Fibroblast of gingiva (primary cell): ENCODE measurements around the gene ERMARD.

Experiments
- DNase-seq: peaks from one replicate; pipeline ENCODE4 v3.0.0-alpha.2; 2011; ENCODE audit warnings: low read depth

The ERMARD gene

DNA sequence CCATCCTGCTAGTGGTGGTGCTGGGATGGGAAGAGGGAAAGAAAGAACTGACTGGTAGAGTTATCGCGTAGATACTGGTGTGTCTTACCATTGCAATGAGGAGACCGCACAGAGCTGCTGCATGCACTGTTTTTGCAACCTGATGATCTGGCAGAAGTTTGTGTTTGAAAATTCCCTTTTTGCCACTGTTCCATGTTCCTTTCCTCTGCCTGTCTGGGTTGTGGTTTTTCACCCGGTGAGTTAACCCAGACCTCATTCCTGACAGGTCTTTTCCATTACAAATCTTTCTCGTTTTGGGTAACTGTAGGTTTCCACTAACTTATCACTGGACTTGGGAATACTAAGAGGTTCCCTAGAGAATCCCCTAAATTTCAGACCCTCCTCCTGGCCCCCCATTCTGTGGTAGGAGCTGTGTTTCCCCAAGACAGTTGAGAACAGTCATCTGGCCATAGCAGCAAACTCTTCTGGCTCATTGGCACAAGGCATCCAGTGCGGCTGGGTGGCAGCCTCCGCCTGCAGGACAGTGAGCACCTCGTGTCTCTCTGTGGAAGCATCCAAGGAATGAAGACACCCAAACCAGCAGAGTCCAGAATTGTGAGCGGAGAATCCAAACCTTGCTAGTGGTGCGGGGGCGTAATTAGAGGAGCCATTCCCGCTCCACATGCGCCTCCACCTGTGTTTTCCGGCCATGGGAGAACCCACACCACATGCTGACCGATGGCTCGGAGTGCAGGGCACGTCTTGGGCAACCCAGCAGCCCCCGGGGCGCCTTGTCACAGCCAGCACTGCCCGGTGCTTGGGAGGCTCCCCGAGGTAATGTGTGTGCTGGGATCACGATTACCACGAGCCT lies 32.8 kb downstream of the ERMARD start:
- DNase-seq, result no peak

DNA sequence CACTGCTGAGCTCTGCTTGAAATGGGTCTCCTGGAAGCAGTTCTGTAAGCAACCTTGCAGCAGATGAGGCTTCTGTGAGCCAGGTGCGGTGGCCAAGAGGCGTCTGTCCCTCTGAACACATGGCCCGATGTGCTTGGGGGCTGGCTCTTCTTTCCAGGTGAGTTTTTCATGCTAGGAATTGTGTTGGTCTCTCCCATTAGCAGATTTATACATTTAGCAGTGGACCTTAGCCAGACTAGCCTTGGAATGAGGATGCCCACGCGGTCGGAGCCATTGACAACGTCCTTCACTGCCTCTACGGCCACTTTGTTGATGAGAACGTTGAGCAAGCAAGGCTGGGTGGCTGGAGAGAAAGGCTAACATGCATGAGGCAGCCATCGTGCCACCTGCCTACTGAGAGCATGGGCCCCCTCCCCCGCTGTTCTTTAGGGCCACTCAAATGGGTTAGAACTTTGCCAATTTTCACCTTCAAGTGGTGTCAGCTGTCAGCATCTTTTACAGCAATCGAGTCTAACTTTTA lies 33.5 kb downstream of the ERMARD start:
- DNase-seq, result no peak

DNA sequence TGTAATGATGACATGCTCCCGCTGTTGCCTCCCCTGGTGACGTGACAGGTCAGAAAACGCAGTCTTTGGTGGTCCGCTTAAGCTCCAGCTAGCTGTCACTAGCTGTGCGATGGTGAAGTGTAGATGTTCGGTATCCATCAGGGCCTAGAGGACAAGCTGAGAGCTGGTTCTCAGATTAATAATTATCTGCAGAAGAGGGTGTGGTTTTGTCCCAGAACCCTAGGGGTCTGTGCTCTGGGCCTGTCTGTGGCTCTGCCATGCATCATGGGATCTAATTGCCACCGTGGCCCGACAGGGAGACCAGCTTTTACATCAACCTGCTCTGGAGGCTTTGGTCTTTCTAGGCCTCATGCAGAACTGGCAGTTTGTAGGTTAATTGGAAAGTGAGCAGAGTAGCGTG lies 34.1 kb downstream of the ERMARD start:
- no peak for DNase-seq

DNA sequence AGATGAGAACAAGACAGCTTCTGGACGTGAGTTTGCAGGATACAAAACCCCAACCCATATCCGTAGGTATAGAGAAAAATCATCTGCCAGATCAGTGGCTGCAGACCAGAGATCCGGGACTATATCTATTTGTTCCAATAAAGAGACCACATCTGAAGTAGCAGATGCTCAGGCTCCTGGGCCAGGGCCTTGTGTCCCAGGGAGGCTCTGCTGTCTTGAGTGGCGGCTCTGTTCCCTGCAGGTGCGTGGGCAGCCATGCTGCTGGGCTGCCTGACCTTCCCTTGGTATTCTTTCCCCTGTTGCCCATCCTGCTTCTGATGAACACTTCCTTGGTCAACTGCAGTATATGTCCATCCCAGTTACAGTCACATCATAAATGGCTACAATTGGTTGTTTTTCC lies 34.9 kb downstream of the ERMARD start:
- DNase-seq, result no peak

DNA sequence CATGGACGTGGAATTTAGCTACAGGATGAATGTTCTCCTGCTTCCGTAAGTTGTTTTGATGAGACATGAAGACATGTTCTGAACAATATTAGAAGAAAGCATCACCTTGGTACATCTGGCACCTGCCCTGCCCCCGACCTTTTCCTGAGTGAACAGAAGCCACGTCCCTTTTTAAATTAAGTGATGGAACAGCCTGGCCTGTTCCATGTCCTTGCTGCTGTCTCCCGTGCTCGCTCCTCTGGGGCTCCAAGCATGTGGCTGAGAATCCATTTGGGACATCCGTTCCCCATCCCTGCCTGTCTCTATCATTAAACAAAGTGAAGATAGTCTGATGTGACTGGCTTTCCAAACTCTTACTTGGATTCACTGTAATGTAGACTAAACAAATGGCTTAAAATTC lies 36.4 kb downstream of the ERMARD start:
- no peak for DNase-seq

DNA sequence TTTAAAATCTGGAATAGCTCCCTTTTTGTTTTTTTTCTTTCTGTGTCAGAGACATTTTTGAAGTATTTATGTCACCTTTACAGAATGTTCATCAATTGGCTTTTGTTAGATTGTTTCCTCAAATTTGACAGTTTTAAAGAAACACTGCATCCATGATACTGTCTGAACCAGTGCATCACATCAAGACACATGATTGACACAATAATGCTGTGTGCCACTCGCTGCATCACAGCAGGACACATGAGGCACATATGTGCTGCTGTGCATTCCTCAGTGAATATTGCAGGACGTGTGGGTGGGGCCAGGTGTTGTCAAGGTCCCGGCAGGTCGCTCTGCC lies 37.4 kb downstream of the ERMARD start:
- DNase-seq, result no peak

DNA sequence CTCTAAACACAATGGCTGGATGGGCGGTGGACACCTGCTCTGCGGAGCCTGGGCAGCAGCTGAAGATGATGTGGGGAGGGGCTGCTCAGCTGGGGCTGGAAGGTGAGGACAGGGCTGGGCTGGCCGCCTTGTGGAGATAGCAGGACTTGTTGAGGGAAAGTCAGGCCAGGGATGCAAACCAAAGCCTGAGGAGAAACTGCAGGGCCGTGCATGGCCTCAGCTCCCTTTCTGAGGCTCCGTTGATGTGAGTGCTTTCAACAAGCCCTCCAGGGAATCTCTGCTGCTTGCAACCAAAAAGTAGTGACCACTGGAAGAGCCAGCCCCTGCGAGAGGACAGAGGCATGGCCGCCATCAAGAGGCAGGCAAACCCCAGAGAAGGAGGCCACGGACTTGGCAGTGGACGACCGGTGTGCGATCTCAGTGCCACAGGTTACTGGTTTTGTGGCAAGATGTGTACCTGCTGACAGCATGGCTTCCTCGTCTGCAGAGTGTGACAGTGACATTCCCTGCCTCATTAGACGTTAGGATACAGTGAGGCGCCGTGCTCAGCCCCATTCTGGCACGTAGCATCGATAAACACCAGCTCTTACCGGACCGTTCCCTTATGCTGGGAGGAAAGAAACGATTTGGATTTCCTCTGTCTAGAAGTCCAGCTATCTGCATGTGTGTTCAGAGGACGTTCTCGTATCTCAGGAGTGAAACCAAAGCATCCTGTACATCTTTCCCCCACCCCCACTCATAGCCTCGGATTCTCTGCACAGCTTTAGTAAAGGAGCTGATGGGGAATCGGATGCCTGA lies 37.9 kb downstream of the ERMARD start:
- no peak for DNase-seq

DNA sequence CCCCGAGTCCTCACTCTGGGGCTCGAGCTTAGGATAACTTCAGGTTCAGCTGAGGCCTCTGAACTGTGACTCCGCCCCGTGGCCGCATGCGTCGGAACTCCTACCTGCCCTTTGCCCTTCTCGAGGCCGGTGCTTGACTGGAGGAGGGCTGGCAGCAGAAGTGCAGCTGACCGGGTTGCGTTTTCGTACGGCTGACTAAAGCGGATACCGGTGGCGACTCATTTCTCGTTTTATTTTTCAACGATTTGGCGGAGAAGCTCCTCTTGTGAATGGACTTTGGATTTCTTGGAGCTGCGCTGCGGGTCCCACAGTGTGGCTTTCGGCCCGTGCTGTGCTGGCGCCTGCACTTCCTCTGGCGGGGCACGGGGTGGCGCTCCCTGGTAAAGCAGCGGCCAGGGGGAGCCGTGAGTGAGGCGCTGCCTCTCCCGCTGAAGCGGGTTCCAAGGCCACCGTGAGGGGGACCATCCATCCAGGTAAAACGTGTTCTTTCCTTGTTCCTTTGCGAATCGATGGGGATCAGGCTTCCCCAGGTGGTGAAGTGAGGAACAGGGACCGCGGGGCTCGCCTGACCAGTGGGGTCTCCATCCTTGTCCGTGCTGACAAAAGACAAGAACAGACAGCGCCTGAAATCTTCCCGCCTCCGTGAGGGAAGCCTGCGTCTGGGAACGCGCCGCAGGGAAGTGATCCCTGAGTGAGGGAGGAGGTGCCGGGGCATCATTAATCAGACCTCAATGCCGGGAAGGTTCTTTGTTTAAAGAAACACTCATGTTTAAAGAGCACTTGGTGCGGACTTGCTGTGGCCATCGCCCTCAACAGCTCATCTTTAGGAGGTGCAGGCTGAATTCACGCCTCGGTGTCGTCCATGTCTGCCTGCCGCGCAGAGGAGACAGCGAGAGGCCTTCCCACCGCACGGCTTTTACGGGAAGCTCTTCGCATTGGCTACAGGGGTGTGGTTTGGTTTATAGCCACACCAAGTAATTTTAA lies 38.8 kb downstream of the ERMARD start:
- DNase-seq, result peak; percentile 55

DNA sequence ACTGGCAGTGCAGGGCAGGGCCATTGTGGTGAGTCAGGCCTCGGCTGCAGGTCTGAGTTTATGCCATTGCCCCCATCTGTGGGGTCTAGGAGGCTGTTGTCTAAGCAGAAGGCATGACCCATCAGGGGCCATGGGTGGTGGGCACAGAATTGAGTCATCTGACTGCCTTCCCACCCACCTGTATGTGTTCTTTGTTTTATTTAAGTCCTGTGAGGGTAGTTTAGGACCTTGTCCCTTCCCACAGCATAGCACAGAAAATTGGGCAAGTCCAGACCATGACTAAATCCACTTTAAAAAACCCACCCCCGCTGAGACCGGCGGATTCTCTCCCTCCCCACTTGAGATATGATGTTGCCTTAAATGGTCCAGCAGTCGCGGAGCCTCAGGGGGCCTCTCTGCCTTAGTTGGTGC lies 40.3 kb downstream of the ERMARD start:
- DNase-seq, result no peak

DNA sequence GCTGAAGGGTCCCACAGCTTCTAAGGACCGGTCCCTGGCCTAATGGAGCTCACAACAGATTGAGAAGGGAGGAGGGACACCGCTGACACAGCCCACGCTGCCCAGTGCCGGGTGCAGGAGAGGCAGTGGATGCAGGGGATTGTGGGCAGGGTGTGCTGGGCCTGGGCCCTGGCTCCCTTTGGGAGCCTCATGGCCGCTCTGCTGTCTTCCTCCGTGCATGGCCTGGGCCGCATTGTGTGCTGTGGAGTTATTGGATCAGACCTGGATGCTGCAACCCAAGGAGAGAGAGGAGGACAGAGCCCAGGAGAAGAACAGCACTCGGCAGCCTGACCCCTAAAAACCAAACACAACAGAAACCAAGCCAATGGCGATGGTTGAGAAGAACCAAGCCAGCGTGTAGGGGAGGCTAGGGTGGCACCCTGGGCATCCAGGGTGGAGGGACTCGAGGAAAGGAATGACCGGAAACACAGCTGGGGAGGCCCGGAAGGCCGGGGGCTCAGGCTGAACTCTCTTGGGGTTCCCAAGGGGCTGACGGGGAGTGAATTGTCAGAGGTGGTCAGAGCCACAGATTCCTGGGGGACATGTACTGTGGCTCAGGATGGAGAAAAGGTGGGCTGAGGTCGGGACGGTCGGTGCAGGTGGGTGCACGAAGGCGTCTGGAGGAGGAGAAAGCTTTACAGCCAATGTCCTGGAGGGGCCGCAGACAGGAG lies 41.0 kb downstream of the ERMARD start:
- no peak for DNase-seq

DNA sequence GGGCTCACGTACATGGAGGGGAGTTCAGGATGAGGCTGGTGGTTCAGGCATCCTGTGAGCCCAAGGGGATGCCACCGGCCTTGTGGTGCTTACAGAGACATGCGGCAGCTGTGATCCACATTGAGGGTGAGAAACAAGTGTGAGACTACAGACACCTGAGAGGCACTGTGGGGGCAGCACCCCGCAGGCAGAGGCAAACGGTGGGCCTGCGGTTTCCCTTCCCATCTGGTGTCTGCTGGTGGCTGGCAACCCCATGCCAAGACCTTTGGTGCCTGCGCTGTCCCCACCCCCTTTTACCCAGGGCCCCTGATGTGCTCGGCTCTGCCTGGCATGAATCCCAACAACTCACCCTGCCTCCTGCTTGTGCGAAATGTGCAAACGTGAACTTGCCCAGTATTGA lies 42.0 kb downstream of the ERMARD start:
- DNase-seq, result no peak

DNA sequence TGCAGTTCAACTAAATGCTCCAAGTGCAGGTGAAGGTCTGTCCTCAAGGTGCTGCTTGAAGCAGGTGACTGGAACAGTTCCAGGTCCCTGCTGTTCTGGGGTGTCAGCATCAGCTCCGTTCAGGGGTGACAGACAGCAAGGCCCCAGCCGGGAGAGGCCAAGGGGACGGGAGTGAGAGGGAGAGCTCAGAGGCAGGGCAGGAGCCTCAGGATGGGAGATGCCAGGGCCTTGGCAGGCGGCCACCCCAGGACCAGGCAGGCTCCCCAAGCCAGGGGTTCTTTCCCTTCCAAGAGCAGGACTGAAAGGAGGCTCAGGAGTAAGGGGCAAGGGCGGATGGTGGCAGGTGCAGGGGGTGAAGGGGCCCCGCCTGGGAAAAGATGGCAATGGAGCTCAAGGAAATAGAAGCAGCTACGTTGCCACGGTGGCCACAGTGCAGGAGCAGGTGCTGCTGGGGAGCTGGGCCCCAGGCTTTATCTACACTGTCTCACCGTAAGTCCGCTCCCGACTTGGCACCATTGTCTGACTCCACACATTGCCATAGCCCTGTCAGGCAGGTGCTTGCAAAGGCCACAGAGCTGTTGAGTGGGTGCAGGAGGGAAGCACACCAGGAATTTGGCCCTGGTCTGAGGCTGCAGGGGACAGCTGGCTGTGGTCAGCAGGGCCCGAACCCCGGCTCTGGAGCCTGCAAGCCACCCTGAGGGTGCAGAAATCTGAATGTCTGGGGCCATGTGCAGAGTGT lies 43.1 kb downstream of the ERMARD start:
- no peak for DNase-seq

DNA sequence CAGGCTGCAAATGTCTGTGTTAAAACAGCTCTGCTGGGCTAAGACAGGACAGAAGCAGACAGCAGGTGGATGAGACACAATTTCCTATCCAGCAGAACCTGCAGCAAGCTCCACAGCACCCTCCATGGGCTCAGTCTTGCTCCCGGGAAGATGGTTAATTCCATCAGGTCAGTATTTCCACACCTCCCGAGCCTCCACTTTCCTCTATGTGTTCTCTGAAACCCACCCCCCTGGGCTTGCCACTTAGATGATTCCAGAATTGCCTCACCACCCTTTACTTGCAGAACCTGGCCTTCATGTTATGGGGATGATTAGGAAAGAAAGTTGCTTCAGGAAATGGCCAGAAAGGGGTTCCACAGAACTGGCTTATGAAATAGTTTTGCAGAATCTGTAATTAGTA lies 43.8 kb downstream of the ERMARD start:
- DNase-seq, result no peak

DNA sequence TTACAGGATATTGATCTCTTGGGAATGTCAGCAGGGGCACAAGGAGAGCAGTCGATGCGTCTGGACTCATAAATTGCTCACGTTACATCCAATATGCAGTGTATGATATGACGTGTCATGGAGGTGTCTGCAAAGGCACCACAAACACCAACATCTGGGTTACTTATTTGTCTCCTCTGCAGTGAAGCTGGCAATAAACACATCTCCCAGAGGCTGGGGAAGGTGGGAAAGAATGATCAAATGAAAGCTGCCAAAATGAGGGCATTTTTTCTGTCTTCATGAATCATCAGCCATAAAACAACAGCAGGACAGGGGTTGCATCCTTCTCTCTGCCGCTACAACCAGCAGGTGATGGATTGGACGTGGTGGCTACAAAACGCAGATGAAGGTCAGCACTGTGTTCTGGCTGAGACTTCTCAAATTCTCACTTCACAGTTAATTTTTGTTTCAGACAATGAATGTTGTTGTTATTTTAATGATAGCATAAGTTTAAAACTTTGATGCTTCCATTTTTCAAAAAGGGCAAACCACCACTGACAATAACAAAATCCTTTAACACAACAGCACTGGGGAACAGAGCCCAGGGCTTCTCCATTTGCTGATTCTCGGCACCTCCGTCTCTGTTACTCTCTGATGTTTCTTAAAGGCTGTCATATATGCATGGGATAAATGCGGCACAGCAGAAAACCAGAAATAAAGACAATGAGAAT lies 47.5 kb downstream of the ERMARD start:
- no peak for DNase-seq

DNA sequence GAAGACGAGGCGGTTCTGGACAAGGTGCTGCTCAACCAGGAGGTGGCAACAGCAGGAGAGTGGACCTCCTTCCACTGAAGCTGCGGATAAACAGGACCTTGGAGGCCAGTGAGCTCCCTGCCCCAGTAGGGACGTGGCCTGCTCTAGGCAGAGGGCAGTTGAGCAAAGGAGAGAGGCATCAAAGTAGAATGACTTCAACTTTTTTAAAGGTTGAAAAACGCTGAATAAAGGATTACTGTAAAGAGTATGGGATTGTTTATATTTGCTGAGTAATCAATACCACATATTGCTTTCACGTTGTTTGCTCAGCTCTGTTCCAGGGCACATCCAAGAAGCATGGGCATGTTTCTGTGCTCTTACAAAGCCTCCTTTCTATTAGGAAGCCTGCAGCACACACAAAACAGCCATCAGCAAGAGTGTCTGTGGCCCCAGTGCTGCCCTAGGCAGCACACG lies 48.1 kb downstream of the ERMARD start:
- no peak for DNase-seq

DNA sequence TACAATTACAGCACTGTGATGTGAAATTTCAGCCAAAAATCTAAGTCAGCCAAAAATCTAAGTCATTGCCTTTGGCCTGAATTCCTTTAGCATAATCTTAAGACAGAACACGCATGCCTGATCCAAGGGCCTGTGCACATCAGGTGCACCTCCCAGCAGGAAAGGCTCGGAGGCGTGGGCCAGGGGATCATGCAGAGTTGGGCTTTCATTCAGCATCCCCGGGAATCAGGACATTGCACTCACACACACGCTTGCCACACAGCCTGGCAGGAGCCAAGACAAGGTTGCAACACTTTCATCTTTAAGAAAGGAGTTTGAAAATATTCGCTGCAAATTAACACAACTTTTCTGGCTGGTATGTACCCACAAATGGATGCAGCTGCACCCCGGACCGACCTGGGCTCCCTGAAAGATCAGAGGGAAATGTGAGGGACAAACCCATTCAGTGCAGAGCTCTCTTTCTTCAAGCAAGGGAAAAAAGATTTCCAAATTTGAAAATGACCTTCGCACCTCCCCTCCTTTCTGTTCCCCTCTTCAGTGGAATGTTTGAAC lies 48.8 kb downstream of the ERMARD start:
- DNase-seq, result peak; percentile 49

DNA sequence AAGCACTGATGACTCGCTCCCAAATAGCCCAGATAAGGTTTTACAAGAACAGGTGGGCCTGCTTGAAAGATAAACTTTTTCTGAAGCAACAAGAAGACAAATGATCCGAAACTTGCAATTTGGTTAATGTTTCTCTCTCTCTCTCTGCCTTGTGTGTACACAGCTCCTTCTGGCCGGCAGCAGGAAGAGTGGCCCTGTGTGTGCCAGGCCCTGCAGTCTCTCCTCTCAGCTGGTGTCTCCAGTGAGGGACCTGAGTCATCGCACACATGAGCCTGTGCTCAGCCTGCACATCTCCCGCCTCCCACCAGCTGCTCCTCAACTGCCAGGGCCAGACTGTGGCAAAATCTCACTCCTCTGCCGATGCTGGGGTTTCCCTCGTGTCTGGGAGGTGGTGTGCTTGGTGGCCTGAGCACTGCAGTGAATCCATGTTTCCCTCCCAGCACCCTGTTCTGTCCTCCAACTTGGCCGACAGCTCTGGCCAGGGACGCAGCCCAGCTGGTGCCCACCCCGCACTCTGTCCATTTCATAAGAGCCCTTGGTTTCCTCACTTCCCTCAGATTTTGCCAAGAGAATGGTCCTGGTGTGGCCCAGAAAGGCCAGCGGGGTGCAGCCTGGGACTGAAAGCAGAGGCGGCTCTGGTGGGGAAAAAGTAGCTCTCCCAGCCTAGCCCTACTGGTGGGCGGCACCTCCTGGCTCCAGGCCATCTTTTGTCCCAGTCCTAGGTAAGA lies 49.4 kb downstream of the ERMARD start:
- DNase-seq, result peak; percentile 72

DNA sequence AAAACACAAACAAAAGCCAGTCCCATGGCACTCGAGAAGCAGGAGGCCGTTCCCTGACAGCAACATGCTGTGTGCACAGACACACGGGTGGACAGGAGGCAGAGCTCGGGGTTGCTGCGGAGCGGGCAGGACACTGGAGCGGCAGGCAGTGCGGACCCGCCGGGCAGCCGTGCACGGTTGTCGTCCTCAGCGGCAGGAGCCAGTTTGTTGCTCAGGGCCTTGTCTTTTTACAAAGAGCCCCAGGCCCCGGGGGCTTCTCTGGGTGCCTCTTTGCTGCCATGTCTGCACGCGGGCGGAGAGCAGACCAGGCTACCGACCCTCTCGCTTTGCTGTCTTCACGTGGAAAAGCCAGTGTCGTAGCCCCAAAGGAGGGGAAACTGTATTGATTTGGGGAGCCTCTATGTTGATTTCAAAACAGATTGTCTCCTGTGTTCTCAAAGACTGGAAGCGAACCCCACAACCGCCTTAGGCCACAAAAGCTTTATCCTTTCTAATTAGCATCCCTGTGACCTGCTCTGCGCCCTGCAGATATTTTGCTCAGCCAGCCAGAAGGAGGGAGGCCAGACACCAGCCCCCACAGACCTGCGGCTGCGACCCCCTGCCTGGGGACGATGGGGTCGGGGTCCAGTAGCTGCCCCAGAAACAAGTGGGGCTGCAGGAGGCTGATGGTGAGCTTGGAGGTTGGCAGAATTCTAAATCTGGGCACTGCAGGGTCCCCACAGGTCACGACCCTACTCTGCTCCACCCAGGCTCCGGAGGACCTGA lies 50.2 kb downstream of the ERMARD start:
- no peak for DNase-seq
